ENCODE measurements around the gene CCDC88C. TPM values are rescaled to one million over a fixed set of nuclear protein-coding genes. Genes with fewer than 3 reads are reported as not detected.
"Not testable (repeated sequence)": the region's sequence is repeated elsewhere in the genome, so short reads cannot be mapped to it uniquely, and the experiment has no call there.

The CCDC88C gene
- total RNA-seq, 1 donor from 2014 or later = 48.2 TPM

GRCh38 chr14:91270188-91270587, 147.4 kb downstream of the CCDC88C start:
- Mint-ChIP-seq H3K27ac (ENCODE audit: unreplicated experiment) (no peak overlapping the region), H3K4me1 (ENCODE audit: unreplicated experiment) (peaks cover 18% of the 10 kb centered on the region), H3K9me3 (ENCODE audit: unreplicated experiment) (no peaks in the 10 kb centered on the region), H3K36me3 (ENCODE audit: low read depth, unreplicated experiment) (peaks cover 20% of the 10 kb centered on the region), H3K4me3 (ENCODE audit: unreplicated experiment) (no peak overlapping the region), H3K27me3 (ENCODE audit: unreplicated experiment) (peaks cover 4% of the 10 kb centered on the region)
- TF ChIP-seq, protein P1, sequence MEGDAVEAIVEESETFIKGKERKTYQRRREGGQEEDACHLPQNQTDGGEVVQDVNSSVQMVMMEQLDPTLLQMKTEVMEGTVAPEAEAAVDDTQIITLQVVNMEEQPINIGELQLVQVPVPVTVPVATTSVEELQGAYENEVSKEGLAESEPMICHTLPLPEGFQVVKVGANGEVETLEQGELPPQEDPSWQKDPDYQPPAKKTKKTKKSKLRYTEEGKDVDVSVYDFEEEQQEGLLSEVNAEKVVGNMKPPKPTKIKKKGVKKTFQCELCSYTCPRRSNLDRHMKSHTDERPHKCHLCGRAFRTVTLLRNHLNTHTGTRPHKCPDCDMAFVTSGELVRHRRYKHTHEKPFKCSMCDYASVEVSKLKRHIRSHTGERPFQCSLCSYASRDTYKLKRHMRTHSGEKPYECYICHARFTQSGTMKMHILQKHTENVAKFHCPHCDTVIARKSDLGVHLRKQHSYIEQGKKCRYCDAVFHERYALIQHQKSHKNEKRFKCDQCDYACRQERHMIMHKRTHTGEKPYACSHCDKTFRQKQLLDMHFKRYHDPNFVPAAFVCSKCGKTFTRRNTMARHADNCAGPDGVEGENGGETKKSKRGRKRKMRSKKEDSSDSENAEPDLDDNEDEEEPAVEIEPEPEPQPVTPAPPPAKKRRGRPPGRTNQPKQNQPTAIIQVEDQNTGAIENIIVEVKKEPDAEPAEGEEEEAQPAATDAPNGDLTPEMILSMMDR (IDR thresholded peaks at IDR 0.05; ENCODE audit: unreplicated experiment) = no peak
- no peak for DNase-seq (ENCODE audit: low spot score)

DNA sequence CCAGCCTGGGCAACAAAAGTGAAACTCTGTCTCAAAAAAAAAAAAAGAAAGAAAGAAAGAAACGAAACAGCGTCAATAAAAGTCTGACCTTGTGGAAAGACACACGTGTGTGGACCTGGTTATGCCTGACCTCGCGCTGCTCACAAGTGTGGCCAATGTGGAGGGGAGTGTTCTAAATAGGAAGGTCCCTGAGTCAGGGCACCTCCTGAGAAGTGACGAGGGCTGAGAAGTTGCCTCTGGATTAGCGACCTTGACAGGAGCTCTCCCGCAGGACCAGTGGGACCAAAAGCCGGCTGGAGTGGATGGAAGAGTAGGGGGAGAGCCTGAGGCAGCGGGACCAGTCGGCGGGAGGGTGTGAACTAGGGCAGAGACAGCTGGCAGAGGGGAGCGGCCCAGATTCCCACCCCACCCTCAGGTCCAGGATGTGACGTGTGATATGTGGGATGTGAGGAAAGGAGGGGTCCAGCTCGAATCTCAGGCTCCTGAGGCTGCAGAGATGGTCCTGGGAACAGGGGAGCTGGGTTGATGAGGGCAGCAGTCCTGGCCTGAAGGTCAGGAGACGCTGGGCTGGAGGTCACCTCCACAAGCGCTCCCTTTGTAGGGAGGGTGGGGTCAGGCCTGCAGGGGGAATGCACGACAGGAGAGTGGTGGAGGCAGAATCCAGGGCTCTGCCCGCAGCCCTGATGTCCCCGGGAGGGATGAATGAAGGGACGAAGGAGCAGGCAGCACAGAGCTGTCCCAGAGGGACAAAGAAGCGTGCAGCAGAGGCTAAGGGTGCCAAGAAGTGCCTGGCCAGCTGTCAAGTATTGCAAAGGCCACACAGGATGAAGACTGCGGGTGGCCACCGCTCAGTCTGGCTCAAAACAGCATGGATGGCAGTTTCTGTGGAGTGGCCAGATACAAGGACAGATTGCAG, 148.3 kb downstream of the CCDC88C start:
- TF ChIP-seq, protein P1 (IDR thresholded peaks at IDR 0.05; ENCODE audit: unreplicated experiment) = no peak
- Mint-ChIP-seq H3K9me3 (ENCODE audit: unreplicated experiment) (no peaks in the 10 kb centered on the region), H3K36me3 (ENCODE audit: low read depth, unreplicated experiment) (peaks cover 16% of the 10 kb centered on the region), H3K27me3 (ENCODE audit: unreplicated experiment) (peaks cover 4% of the 10 kb centered on the region), H3K27ac (ENCODE audit: unreplicated experiment) (no peak overlapping the region), H3K4me3 (ENCODE audit: unreplicated experiment) (no peak overlapping the region), H3K4me1 (ENCODE audit: unreplicated experiment) (peaks cover 22% of the 10 kb centered on the region)
- DNase-seq (ENCODE audit: low spot score) = no peak

DNA sequence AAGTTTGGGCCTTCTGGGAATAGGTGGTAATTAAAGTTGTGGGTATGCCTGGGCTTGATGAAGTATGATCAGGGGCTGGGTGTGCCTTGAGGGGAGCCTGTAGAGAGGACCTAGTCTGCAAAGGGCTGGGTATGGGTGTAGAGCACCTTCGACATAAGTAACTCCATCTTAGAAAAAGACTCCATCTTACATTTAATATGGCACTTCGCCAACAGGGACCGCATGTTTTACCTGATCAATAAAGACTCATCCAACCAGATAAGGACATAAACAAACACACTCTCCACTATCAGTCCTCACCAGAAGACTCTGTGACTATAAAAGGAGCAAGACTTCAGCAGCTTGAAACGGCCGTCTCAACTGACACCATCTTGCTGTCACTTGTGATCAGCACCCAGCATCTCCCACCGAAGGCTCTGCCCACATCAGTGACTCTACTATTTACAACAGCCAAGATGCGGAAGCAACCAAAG, 149.6 kb downstream of the CCDC88C start:
- H3K4me3 Mint-ChIP-seq (ENCODE audit: unreplicated experiment) = no peak overlapping the region
- no peak overlapping the region for H3K27ac Mint-ChIP-seq (ENCODE audit: unreplicated experiment)
- peaks cover 34% of the 10 kb centered on the region for H3K4me1 Mint-ChIP-seq (ENCODE audit: unreplicated experiment)
- H3K36me3 Mint-ChIP-seq (ENCODE audit: low read depth, unreplicated experiment) = peaks cover 22% of the 10 kb centered on the region
- TF ChIP-seq, protein P1 (IDR thresholded peaks at IDR 0.05; ENCODE audit: unreplicated experiment) = no peak
- H3K9me3 Mint-ChIP-seq (ENCODE audit: unreplicated experiment) = peaks cover 8% of the 10 kb centered on the region
- no peak for DNase-seq (ENCODE audit: low spot score)
- H3K27me3 Mint-ChIP-seq (ENCODE audit: unreplicated experiment) = peaks cover 15% of the 10 kb centered on the region

DNA sequence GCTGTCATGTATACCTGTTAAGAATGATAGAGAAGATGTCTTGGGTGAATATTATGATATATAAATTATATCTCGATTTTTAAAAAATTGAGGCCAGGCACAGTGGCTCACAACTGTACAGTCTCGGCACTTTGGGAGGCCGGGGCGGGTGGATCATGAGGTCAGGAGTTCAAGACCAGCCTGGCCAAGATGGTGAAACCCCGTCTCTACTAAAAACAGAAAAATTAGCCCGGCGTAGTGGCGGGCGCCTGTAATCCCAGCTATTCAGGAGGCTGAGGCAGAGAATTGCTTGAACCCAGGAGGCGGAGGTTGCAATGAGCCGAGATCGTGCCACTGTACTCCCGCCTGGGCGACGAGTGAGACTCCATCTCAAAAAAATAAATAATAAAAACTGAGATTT, 151.3 kb downstream of the CCDC88C start:
- Mint-ChIP-seq H3K36me3 (ENCODE audit: low read depth, unreplicated experiment) (peaks cover 18% of the 10 kb centered on the region), H3K4me1 (ENCODE audit: unreplicated experiment) (peaks cover 25% of the 10 kb centered on the region), H3K27me3 (ENCODE audit: unreplicated experiment) (peaks cover 17% of the 10 kb centered on the region)
- H3K9me3 Mint-ChIP-seq (ENCODE audit: unreplicated experiment); DNase-seq (ENCODE audit: low spot score); H3K27ac Mint-ChIP-seq (ENCODE audit: unreplicated experiment); H3K4me3 Mint-ChIP-seq (ENCODE audit: unreplicated experiment): not testable (repeated sequence)

GRCh38 chr14:91265404-91265803, 152.2 kb downstream of the CCDC88C start:
- Mint-ChIP-seq H3K36me3 (ENCODE audit: low read depth, unreplicated experiment) (peaks cover 18% of the 10 kb centered on the region), H3K9me3 (ENCODE audit: unreplicated experiment) (peaks cover 8% of the 10 kb centered on the region), H3K27ac (ENCODE audit: unreplicated experiment) (no peak overlapping the region), H3K4me3 (ENCODE audit: unreplicated experiment) (peak overlapping the region; percentile 77), H3K4me1 (ENCODE audit: unreplicated experiment) (peaks cover 19% of the 10 kb centered on the region), H3K27me3 (ENCODE audit: unreplicated experiment) (peaks cover 17% of the 10 kb centered on the region)
- no peak for DNase-seq (ENCODE audit: low spot score)
- TF ChIP-seq, protein P1 (IDR thresholded peaks at IDR 0.05; ENCODE audit: unreplicated experiment) = no peak

Measured in endothelial cell (in vitro differentiated cells).